Measurements from ENCODE around the gene ERRFI1.

- no peak for TF ChIP-seq GATA3 (IDR thresholded peaks at IDR 0.05; ENCODE audit: low read depth, low read length)
- TF ChIP-seq GATA2 (IDR thresholded peaks at IDR 0.05; ENCODE audit: low read depth, low read length): no peak
Observed at GRCh38 chr1:8026976-8027747, 1.1 kb upstream of the ERRFI1 start.

Measured in SH-SY5Y (cell line).